GM23338 (cell line): Measurements from ENCODE around the gene DYNC1LI2. TPM values are rescaled to one million over a fixed set of nuclear protein-coding genes. Genes with fewer than 3 reads are reported as not detected.

Source experiments
- ATAC-seq: fragments of 200-7000 bp; cut with Tn5 transposase; 3 replicates; pipeline ENCODE4 v1.9.1; 2020
- DNase-seq: peaks from one replicate; pipeline ENCODE4 v3.0.0-alpha.2; 2015; ENCODE audit warnings: low spot score
- H2AFZ ChIP-seq: fragments of 200-600 bp; sonication (generic); 2 replicates; pipeline ENCODE4 v1.8.0; 2016; ENCODE audit warnings: antibody characterized with exemption, mild to moderate bottlenecking, moderate library complexity
- H3F3A ChIP-seq: fragments of 200-600 bp; sonication (generic); replicated peaks from 2 replicates; pipeline ENCODE4 v1.8.0; 2017; ENCODE audit warnings: antibody characterized with exemption, mixed run types, low read depth
- H3K27ac ChIP-seq: fragments of 200-600 bp; sonication (generic); 2 replicates; pipeline ENCODE4 v1.6.1; 2016; ENCODE audit warnings: low read depth
- H3K27me3 ChIP-seq: fragments of 200-600 bp; sonication (generic); 2 replicates; pipeline ENCODE4 v1.8.0; 2016; ENCODE audit warnings: mild to moderate bottlenecking, mixed run types, moderate library complexity; ENCODE audit not compliant: insufficient read depth
- H3K36me3 ChIP-seq: fragments of 200-600 bp; sonication (generic); 2 replicates; pipeline ENCODE4 v1.8.0; 2016; ENCODE audit warnings: mild to moderate bottlenecking; ENCODE audit not compliant: insufficient read depth
- H3K4me1 ChIP-seq: fragments of 200-600 bp; sonication (generic); 2 replicates; pipeline ENCODE4 v1.8.0; 2016; ENCODE audit warnings: mild to moderate bottlenecking, moderate library complexity; ENCODE audit not compliant: insufficient read depth
- H3K4me2 ChIP-seq: fragments of 200-600 bp; sonication (generic); 2 replicates; pipeline ENCODE4 v1.7.1; 2017; ENCODE audit warnings: mixed run types
- H3K4me3 ChIP-seq: fragments of 200-600 bp; sonication (generic); 2 replicates; pipeline ENCODE4 v1.6.1; 2016; ENCODE audit warnings: mixed run types
- H3K79me2 ChIP-seq: fragments of 200-600 bp; sonication (generic); replicated peaks from 2 replicates; pipeline ENCODE4 v1.8.0; 2017; ENCODE audit warnings: mild to moderate bottlenecking; ENCODE audit not compliant: insufficient read depth
- H3K9me2 ChIP-seq: fragments of 200-600 bp; sonication (generic); 2 replicates; pipeline ENCODE4 v1.8.0; 2017; ENCODE audit not compliant: insufficient read depth
- H4K20me1 ChIP-seq: fragments of 200-600 bp; sonication (generic); replicated peaks from 2 replicates; pipeline ENCODE4 v1.8.0; 2017; ENCODE audit warnings: mild to moderate bottlenecking; ENCODE audit not compliant: insufficient read depth
- H3K27ac Mint-ChIP-seq: 2 replicates; pipeline ENCODE4 v1.8.0; 2020; ENCODE audit warnings: inconsistent platforms, mild to moderate bottlenecking, moderate library complexity, mixed read lengths
- H3K27me3 Mint-ChIP-seq: 3 replicates; pipeline ENCODE4 v1.8.0; 2022; ENCODE audit warnings: low read depth, mild to moderate bottlenecking, moderate library complexity, mixed read lengths, inconsistent platforms; ENCODE audit not compliant: insufficient read depth, poor library complexity
- H3K36me3 Mint-ChIP-seq: 3 replicates; pipeline ENCODE4 v1.8.0; 2021; ENCODE audit warnings: low read depth, mild to moderate bottlenecking, inconsistent platforms, moderate library complexity, mixed read lengths
- H3K4me1 Mint-ChIP-seq: 3 replicates; pipeline ENCODE4 v1.8.0; 2020; ENCODE audit warnings: mild to moderate bottlenecking, inconsistent platforms, mixed read lengths
- H3K4me3 Mint-ChIP-seq: 3 replicates; pipeline ENCODE4 v1.8.0; 2021; ENCODE audit warnings: moderate library complexity, mild to moderate bottlenecking, inconsistent platforms, mixed read lengths
- H3K9me3 Mint-ChIP-seq: 3 replicates; pipeline ENCODE4 v1.8.0; 2020; ENCODE audit warnings: moderate library complexity, mild to moderate bottlenecking, inconsistent platforms, mixed read lengths
- CREB1 ChIP-seq: fragments of 250-450 bp; sonication (Bioruptor Pico); IDR thresholded peaks from 2 replicates; pipeline ENCODE4 v1.5.0; 2020; ENCODE audit warnings: low read depth, mild to moderate bottlenecking, moderate library complexity
- EZH2 ChIP-seq: fragments of 200-600 bp; sonication (generic); IDR thresholded peaks from one replicate; pipeline ENCODE4 v1.8.0; 2017; ENCODE audit warnings: antibody characterized with exemption, mild to moderate bottlenecking, low read depth; ENCODE audit not compliant: unreplicated experiment
- JUNB ChIP-seq: IDR thresholded peaks from one replicate; pipeline ENCODE4 v1.6.1; 2016; ENCODE audit warnings: antibody characterized with exemption; ENCODE audit not compliant: unreplicated experiment
- NANOG ChIP-seq: IDR thresholded peaks from 2 replicates; pipeline ENCODE4 v1.6.1; 2016; ENCODE audit warnings: antibody characterized with exemption, borderline replicate concordance
- POLR2AphosphoS5 ChIP-seq: IDR thresholded peaks from 2 replicates; pipeline ENCODE4 v1.6.1; 2016; ENCODE audit warnings: antibody characterized with exemption, low read depth
- STAT1 ChIP-seq: IDR thresholded peaks from one replicate; pipeline ENCODE4 v1.6.1; 2016; ENCODE audit warnings: antibody characterized with exemption; ENCODE audit not compliant: unreplicated experiment
- ZNF114 ChIP-seq: fragments of 250-450 bp; sonication (Bioruptor Pico); IDR thresholded peaks from 2 replicates; pipeline ENCODE4 v1.5.0; 2020; ENCODE audit warnings: mild to moderate bottlenecking, moderate library complexity
- polyA plus RNA-seq: library from polyadenylated mRNA; unstranded; fragments of >200 nt; fragmentation: Nextera tagmentation; extraction: Ambion mirVana; gene quantifications from 2 replicates; pipeline ENCODE4 v1.2.1, GENCODE V29; 2016
- total RNA-seq: library from RNA; depleted of rRNA; stranded (reverse); fragments of >200 nt; shearing (Covaris generic); gene quantifications from 2 replicates; pipeline ENCODE4 v1.2.3, GENCODE V29; 2014
- TF ChIP-seq, protein P1 (sequence below): fragments of 250-450 bp; sonication (Bioruptor Pico); IDR thresholded peaks from 2 replicates; pipeline ENCODE4 v1.5.0; 2020; ENCODE audit warnings: mild to moderate bottlenecking, moderate library complexity
- TF ChIP-seq, protein P2 (sequence below): IDR thresholded peaks from 2 replicates; pipeline ENCODE4 v1.6.1; 2016; ENCODE audit warnings: antibody characterized with exemption

DYNC1LI2 gene
- total and polyA plus RNA-seq, 2 experiments from 2014 or later: 73.9 to 85.9 TPM

DNA sequence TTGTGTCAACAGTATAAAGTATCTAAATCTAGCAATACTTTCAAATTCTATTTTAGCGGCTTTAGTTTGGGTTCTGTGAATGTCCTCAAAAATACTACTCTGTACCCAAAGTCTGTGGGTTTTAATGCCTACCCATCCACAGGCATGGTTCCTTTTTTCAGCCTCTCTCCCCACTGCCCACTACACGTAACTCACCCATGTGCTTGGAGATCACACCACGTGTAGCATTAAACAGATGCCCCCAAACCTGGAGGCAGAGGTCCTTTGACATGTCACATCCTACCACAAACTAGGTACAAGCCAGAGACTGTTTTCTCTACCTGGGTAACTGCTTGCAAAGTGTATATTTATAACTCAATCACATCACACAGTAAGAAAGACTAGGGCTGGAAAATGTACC, 5.4 kb downstream of the DYNC1LI2 start:
- Mint-ChIP-seq H3K27me3 (peaks cover 2% of the 10 kb centered on the region), H3K4me1 (peaks cover 24% of the 10 kb centered on the region), H3K27ac (no peak overlapping the region), H3K4me3 (no peak overlapping the region), H3K36me3 (peaks cover 77% of the 10 kb centered on the region), H3K9me3 (no peaks in the 10 kb centered on the region)
- DNase-seq (no peak), ATAC-seq (no peak)
- Histone ChIP-seq H3K9me2 (no peaks in the 10 kb centered on the region), H3K27me3 (no peaks in the 10 kb centered on the region), H2AFZ (no peak overlapping the region), H3F3A (peaks cover 3% of the 10 kb centered on the region; the same call in 1 of the 2 replicates), H3K4me1 (peaks cover 12% of the 10 kb centered on the region), H3K4me2 (no peak overlapping the region), H3K79me2 (peaks cover 95% of the 10 kb centered on the region), H3K27ac (no peak overlapping the region), H3K36me3 (peaks cover 59% of the 10 kb centered on the region), H4K20me1 (peaks cover 47% of the 10 kb centered on the region), H3K4me3 (no peak overlapping the region)
- TF ChIP-seq, protein P1, sequence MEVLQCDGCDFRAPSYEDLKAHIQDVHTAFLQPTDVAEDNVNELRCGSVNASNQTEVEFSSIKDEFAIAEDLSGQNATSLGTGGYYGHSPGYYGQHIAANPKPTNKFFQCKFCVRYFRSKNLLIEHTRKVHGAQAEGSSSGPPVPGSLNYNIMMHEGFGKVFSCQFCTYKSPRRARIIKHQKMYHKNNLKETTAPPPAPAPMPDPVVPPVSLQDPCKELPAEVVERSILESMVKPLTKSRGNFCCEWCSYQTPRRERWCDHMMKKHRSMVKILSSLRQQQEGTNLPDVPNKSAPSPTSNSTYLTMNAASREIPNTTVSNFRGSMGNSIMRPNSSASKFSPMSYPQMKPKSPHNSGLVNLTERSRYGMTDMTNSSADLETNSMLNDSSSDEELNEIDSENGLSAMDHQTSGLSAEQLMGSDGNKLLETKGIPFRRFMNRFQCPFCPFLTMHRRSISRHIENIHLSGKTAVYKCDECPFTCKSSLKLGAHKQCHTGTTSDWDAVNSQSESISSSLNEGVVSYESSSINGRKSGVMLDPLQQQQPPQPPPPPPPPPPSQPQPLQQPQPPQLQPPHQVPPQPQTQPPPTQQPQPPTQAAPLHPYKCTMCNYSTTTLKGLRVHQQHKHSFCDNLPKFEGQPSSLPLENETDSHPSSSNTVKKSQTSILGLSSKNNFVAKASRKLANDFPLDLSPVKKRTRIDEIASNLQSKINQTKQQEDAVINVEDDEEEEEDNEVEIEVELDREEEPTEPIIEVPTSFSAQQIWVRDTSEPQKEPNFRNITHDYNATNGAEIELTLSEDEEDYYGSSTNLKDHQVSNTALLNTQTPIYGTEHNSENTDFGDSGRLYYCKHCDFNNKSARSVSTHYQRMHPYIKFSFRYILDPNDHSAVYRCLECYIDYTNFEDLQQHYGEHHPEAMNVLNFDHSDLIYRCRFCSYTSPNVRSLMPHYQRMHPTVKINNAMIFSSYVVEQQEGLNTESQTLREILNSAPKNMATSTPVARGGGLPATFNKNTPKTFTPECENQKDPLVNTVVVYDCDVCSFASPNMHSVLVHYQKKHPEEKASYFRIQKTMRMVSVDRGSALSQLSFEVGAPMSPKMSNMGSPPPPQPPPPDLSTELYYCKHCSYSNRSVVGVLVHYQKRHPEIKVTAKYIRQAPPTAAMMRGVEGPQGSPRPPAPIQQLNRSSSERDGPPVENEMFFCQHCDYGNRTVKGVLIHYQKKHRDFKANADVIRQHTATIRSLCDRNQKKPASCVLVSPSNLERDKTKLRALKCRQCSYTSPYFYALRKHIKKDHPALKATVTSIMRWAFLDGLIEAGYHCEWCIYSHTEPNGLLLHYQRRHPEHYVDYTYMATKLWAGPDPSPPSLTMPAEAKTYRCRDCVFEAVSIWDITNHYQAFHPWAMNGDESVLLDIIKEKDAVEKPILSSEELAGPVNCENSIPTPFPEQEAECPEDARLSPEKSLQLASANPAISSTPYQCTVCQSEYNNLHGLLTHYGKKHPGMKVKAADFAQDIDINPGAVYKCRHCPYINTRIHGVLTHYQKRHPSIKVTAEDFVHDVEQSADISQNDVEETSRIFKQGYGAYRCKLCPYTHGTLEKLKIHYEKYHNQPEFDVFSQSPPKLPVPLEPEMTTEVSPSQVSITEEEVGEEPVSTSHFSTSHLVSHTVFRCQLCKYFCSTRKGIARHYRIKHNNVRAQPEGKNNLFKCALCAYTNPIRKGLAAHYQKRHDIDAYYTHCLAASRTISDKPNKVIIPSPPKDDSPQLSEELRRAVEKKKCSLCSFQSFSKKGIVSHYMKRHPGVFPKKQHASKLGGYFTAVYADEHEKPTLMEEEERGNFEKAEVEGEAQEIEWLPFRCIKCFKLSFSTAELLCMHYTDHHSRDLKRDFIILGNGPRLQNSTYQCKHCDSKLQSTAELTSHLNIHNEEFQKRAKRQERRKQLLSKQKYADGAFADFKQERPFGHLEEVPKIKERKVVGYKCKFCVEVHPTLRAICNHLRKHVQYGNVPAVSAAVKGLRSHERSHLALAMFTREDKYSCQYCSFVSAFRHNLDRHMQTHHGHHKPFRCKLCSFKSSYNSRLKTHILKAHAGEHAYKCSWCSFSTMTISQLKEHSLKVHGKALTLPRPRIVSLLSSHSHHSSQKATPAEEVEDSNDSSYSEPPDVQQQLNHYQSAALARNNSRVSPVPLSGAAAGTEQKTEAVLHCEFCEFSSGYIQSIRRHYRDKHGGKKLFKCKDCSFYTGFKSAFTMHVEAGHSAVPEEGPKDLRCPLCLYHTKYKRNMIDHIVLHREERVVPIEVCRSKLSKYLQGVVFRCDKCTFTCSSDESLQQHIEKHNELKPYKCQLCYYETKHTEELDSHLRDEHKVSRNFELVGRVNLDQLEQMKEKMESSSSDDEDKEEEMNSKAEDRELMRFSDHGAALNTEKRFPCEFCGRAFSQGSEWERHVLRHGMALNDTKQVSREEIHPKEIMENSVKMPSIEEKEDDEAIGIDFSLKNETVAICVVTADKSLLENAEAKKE (CRISPR knock-in tag): no peak
- no peak for TF ChIP-seq STAT1
- TF ChIP-seq ZNF114 (CRISPR knock-in tag): no peak
- TF ChIP-seq JUNB: no peak
- TF ChIP-seq EZH2: no peak
- TF ChIP-seq, protein P2, sequence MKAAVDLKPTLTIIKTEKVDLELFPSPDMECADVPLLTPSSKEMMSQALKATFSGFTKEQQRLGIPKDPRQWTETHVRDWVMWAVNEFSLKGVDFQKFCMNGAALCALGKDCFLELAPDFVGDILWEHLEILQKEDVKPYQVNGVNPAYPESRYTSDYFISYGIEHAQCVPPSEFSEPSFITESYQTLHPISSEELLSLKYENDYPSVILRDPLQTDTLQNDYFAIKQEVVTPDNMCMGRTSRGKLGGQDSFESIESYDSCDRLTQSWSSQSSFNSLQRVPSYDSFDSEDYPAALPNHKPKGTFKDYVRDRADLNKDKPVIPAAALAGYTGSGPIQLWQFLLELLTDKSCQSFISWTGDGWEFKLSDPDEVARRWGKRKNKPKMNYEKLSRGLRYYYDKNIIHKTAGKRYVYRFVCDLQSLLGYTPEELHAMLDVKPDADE: no peak
- TF ChIP-seq CREB1: no peak
- no peak for TF ChIP-seq POLR2AphosphoS5
- no peak for TF ChIP-seq NANOG
